Neural cell (in vitro differentiated cells): ENCODE results near the gene DUSP18.

Experiments
- CTCF ChIP-seq: fragments of 450-650 bp; IDR thresholded peaks from 2 replicates; pipeline ENCODE4 v1.5.1; 2014; ENCODE audit warnings: antibody characterized with exemption, mild to moderate bottlenecking, moderate library complexity; ENCODE audit not compliant: poor library complexity, severe bottlenecking
- EP300 ChIP-seq: fragments of 450-650 bp; conservative IDR thresholded peaks from 2 replicates; pipeline ENCODE4 v1.6.1; 2014; ENCODE audit warnings: antibody characterized with exemption, mild to moderate bottlenecking, moderate library complexity; ENCODE audit not compliant: poor library complexity, severe bottlenecking
- RAD21 ChIP-seq: fragments of 450-650 bp; conservative IDR thresholded peaks from 2 replicates; pipeline ENCODE4 v1.6.1; 2014; ENCODE audit warnings: antibody characterized with exemption, mild to moderate bottlenecking, moderate library complexity
- TAF1 ChIP-seq: IDR thresholded peaks from 2 replicates; pipeline ENCODE4 v1.6.1; 2012; ENCODE audit warnings: low read depth

GRCh38 chr22:30668386-30668710 is 673 bp upstream of the DUSP18 start:
- no peak for TF ChIP-seq TAF1
- no peak for TF ChIP-seq CTCF
- no peak for TF ChIP-seq RAD21
- no peak for TF ChIP-seq EP300
